HL-60 (cell line): ENCODE measurements around the gene ACAD11.

Experiments used
- DNase-seq, 2 experiments: peaks; one replicate each; pipeline ENCODE4 v3.0.0-alpha.2; 2010 to 2020; ENCODE audit warnings: low read depth in 1 of 2, low spot score in 1 of 2
- H3K27ac ChIP-seq: fragments of 250-450 bp; sonication (Bioruptor Pico); replicated peaks from 2 replicates; pipeline ENCODE4 v1.5.1; 2020; ENCODE audit warnings: mild to moderate bottlenecking, moderate library complexity
- H3K27me3 ChIP-seq: fragments of 250-450 bp; sonication (Bioruptor Pico); 2 replicates; pipeline ENCODE4 v1.5.1; 2021; ENCODE audit warnings: mild to moderate bottlenecking, moderate library complexity; ENCODE audit not compliant: insufficient read depth, poor library complexity, severe bottlenecking
- H3K4me3 ChIP-seq: replicated peaks from 2 replicates; pipeline ENCODE4 v1.5.1; 2011; ENCODE audit warnings: mild to moderate bottlenecking, control low read depth, low read length; ENCODE audit not compliant: insufficient read depth
- CTCF ChIP-seq: IDR thresholded peaks from one replicate; pipeline ENCODE4 v1.5.1; 2011; ENCODE audit warnings: low read length, control low read depth, inconsistent platforms; ENCODE audit not compliant: insufficient read depth
- GABPA ChIP-seq: IDR thresholded peaks from 2 replicates; pipeline ENCODE4 v1.6.1; 2012; ENCODE audit warnings: low read depth
- POLR2AphosphoS5 ChIP-seq: IDR thresholded peaks from 2 replicates; pipeline ENCODE4 v1.6.1; 2012; ENCODE audit warnings: low read depth
- REST ChIP-seq: IDR thresholded peaks from 2 replicates; pipeline ENCODE4 v1.6.1; 2012; ENCODE audit warnings: low read depth; ENCODE audit not compliant: insufficient replicate concordance
- SPI1 ChIP-seq: IDR thresholded peaks from 2 replicates; pipeline ENCODE4 v1.6.1; 2012; ENCODE audit warnings: low read depth, mild to moderate bottlenecking, borderline replicate concordance

Gene ACAD11

GRCh38 chr3:132539681-132540080, 119.9 kb downstream of the ACAD11 start:
- no peak for DNase-seq
- no peak overlapping the region for H3K4me3 ChIP-seq
- H3K27me3 ChIP-seq, result no peaks in the 10 kb centered on the region
- no peak for TF ChIP-seq CTCF
- no peak for TF ChIP-seq REST
- TF ChIP-seq POLR2AphosphoS5, result no peak
- no peak for TF ChIP-seq SPI1
- H3K27ac ChIP-seq, result no peak overlapping the region

- Histone ChIP-seq H3K4me3 (no peak overlapping the region), H3K27ac (no peak overlapping the region), H3K27me3 (no peaks in the 10 kb centered on the region)
- DNase-seq, result no peak
- TF ChIP-seq REST (no peak), CTCF (no peak), POLR2AphosphoS5 (no peak), SPI1 (no peak), GABPA (no peak)
Observed at GRCh38 chr3:132538072-132538471, 121.5 kb downstream of the ACAD11 start.

- no peaks in the 10 kb centered on the region for H3K27me3 ChIP-seq
- TF ChIP-seq REST, result no peak
- TF ChIP-seq POLR2AphosphoS5, result no peak
- no peak for TF ChIP-seq SPI1
- TF ChIP-seq CTCF, result no peak
- no peak for TF ChIP-seq GABPA
- DNase-seq, result no peak
Observed at GRCh38 chr3:132537297-132537696, 122.3 kb downstream of the ACAD11 start.

More at GRCh38 chr3:132537297-132537696, 122.3 kb downstream of the ACAD11 start:
- Histone ChIP-seq H3K27ac (no peak overlapping the region), H3K4me3 (no peak overlapping the region)
